GM18526 (cell line): Measurements from ENCODE around the gene IGFALS.

Source experiments
- POLR2A ChIP-seq: IDR thresholded peaks from 3 replicates; pipeline ENCODE4 v1.6.1; 2011; ENCODE audit not compliant: insufficient read length; ENCODE audit errors: extremely low read depth

The IGFALS gene

GRCh38 chr16:1740781-1741490, 52.6 kb downstream of the IGFALS start:
- no peak for TF ChIP-seq POLR2A
